CD8-positive, alpha-beta memory T cell (primary cell): ENCODE data around the gene UROC1. TPM values are rescaled to one million over a fixed set of nuclear protein-coding genes. Genes with fewer than 3 reads are reported as not detected.
A peak's percentile ranks its signal among the peaks of the same experiment; 100 is the strongest.

Experiments used
- CTCF ChIA-PET: fragments of 350-600 bp; sonication (Branson Sonifier 250); formaldehyde crosslinking; loops from one replicate; lab custom pipeline; 2021; ENCODE audit warnings: antibody characterized with exemption; lab: Charles Lee
- POLR2A ChIA-PET: fragments of 350-600 bp; sonication (Branson Sonifier 250); formaldehyde crosslinking; loops from one replicate; lab custom pipeline; 2021; ENCODE audit warnings: antibody characterized with exemption; lab: Charles Lee
- DNase-seq, 5 donors: peaks; one replicate each; pipeline versions ENCODE4 v3.0.0 to v3.0.0-alpha.2; 2020 to 2022; ENCODE audit warnings: mixed read lengths in 1 of 5
- H3K27ac ChIP-seq: one replicate; pipeline ENCODE4 v1.7.0; 2013; ENCODE audit warnings: low read depth, mild to moderate bottlenecking, low read length, moderate library complexity
- H3K27me3 ChIP-seq: 2 replicates; pipeline ENCODE4 v1.7.0; 2013; ENCODE audit warnings: low read length, mild to moderate bottlenecking; ENCODE audit not compliant: insufficient read depth, poor library complexity, severe bottlenecking
- H3K36me3 ChIP-seq: 2 replicates; pipeline ENCODE4 v1.7.0; 2013; ENCODE audit warnings: mild to moderate bottlenecking, low read length, moderate library complexity; ENCODE audit not compliant: insufficient read depth
- H3K4me1 ChIP-seq: 2 replicates; pipeline ENCODE4 v1.7.0; 2013; ENCODE audit warnings: mild to moderate bottlenecking, low read length, moderate library complexity; ENCODE audit not compliant: insufficient read depth
- H3K4me3 ChIP-seq: 2 replicates; pipeline ENCODE4 v1.7.0; 2013; ENCODE audit warnings: mild to moderate bottlenecking, low read length
- H3K9me3 ChIP-seq: 2 replicates; pipeline ENCODE4 v1.7.0; 2013; ENCODE audit warnings: mild to moderate bottlenecking, low read length
- H3K27ac Mint-ChIP-seq, 8 donors: one replicate each; pipeline ENCODE4 v1.8.0; 2020 to 2021; ENCODE audit warnings: mixed read lengths in 8 of 8, mild to moderate bottlenecking in 6 of 8, inconsistent platforms in 3 of 8, moderate library complexity in 3 of 8
- H3K27me3 Mint-ChIP-seq, 2 donors: one replicate each; pipeline ENCODE4 v1.8.0; 2020 to 2021; ENCODE audit warnings: mixed read lengths in 2 of 2, mild to moderate bottlenecking in 1 of 2, moderate library complexity in 1 of 2
- H3K36me3 Mint-ChIP-seq, 3 donors: one replicate each; pipeline ENCODE4 v1.8.0; 2020 to 2021; ENCODE audit warnings: mixed read lengths in 3 of 3, inconsistent platforms in 1 of 3, mild to moderate bottlenecking in 1 of 3
- H3K4me1 Mint-ChIP-seq, 3 donors: one replicate each; pipeline ENCODE4 v1.8.0; 2020 to 2021; ENCODE audit warnings: mixed read lengths in 3 of 3, inconsistent platforms in 1 of 3, mild to moderate bottlenecking in 1 of 3
- H3K4me3 Mint-ChIP-seq, 7 donors: one replicate each; pipeline ENCODE4 v1.8.0; 2020 to 2021; ENCODE audit warnings: mixed read lengths in 7 of 7, mild to moderate bottlenecking in 6 of 7, moderate library complexity in 4 of 7, inconsistent platforms in 2 of 7
- H3K9me3 Mint-ChIP-seq, 5 donors: one replicate each; pipeline ENCODE4 v1.8.0; 2020 to 2022; ENCODE audit warnings: mixed read lengths in 5 of 5, mild to moderate bottlenecking in 3 of 5, moderate library complexity in 2 of 5, inconsistent platforms in 1 of 5
- polyA plus RNA-seq: library from polyadenylated mRNA; unstranded; fragments of 300-500 nt; fragmentation: Illumina TruSeq; gene quantifications from one replicate; pipeline ENCODE4 v1.2.3, GENCODE V29; 2021
- total RNA-seq, 2 experiments: library from RNA; stranded (reverse); gene quantifications; one replicate each; pipeline ENCODE4 v1.2.3, GENCODE V29; 2021

The UROC1 gene
- total and polyA plus RNA-seq, 3 experiments from 2014 or later, result not detected

- Mint-ChIP-seq H3K27me3 (peaks cover 4 to 13% of the 10 kb centered on the region in 2 donors), H3K27ac (no peak overlapping the region), H3K9me3 (no peaks in the 10 kb centered on the region), H3K4me3 (no peak overlapping the region), H3K4me1 (no peaks in the 10 kb centered on the region), H3K36me3 (no peaks in the 10 kb centered on the region)
- no peaks in the 10 kb centered on the region for H3K36me3 ChIP-seq
- ChIA-PET CTCF (interaction anchor here (1.7 kb wide), 1 partner anchor 32 kb away, joined by 3 read pairs; no protein-coding TSS in a partner anchor), POLR2A (no interaction called here)
- no peak overlapping the region for H3K27ac ChIP-seq
- no peaks in the 10 kb centered on the region for H3K9me3 ChIP-seq
- peak in 1 of 5 donors; percentile 38 for DNase-seq
- no peaks in the 10 kb centered on the region for H3K27me3 ChIP-seq
- no peak overlapping the region for H3K4me3 ChIP-seq
- H3K4me1 ChIP-seq, result no peaks in the 10 kb centered on the region
These were observed 37.3 kb upstream of the UROC1 start for GRCh38 chr3:126554560-126555525.

- DNase-seq, result peak in 1 of 5 donors; percentile 18
- no peaks in the 10 kb centered on the region for H3K27me3 ChIP-seq
- H3K4me1 Mint-ChIP-seq, result no peaks in the 10 kb centered on the region
- no peak overlapping the region for H3K27ac ChIP-seq
- H3K36me3 Mint-ChIP-seq, result no peaks in the 10 kb centered on the region
- H3K27me3 Mint-ChIP-seq, result peaks cover 4 to 19% of the 10 kb centered on the region in 2 donors
- ChIA-PET CTCF (no interaction called here), POLR2A (no interaction called here)
- no peaks in the 10 kb centered on the region for H3K9me3 Mint-ChIP-seq
- no peaks in the 10 kb centered on the region for H3K36me3 ChIP-seq
- peak overlapping the region in 1 of 8 donors; percentile 86 for H3K27ac Mint-ChIP-seq
- H3K4me3 Mint-ChIP-seq, result no peak overlapping the region
- no peaks in the 10 kb centered on the region for H3K9me3 ChIP-seq
- no peak overlapping the region for H3K4me3 ChIP-seq
- no peaks in the 10 kb centered on the region for H3K4me1 ChIP-seq
These were observed 35.9 kb upstream of the UROC1 start for GRCh38 chr3:126553284-126554084.

DNA sequence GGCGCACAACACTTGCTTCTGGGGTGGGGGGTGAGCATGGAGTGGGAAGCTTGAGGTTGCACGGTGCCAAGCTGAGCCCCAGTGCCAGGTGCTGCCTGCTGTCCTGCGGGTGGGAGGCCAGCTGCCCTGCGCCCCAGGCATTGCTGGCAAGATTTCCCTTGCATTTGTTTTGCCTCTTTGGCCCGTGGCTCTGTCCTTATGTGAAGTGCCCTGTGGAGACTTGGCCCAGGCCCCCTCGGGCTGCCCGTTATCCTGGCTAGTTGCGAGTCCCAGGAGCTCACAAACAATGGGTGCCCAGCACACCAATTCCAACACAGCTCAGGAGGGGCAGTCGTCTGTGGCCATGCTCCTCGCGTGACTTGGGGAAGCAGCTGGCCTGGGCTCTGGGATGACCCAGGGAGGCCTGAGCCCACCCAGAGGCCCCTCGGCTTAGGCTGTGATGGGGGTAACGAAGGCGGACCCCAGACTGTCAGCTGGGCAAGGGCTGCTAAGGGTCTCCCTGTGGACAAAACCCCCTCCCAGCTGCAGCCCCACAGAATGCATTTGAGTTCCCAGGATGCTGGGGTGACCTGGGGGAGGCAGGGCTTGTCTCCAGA, 35.2 kb upstream of the UROC1 start:
- Histone ChIP-seq H3K27ac (no peak overlapping the region), H3K36me3 (no peaks in the 10 kb centered on the region), H3K9me3 (no peaks in the 10 kb centered on the region), H3K4me1 (no peaks in the 10 kb centered on the region), H3K4me3 (no peak overlapping the region), H3K27me3 (no peaks in the 10 kb centered on the region)
- no peaks in the 10 kb centered on the region for H3K36me3 Mint-ChIP-seq
- H3K4me1 Mint-ChIP-seq, result no peaks in the 10 kb centered on the region
- no peak overlapping the region for H3K4me3 Mint-ChIP-seq
- H3K27ac Mint-ChIP-seq, result no peak overlapping the region
- H3K27me3 Mint-ChIP-seq, result peaks cover 4 to 19% of the 10 kb centered on the region in 2 donors
- DNase-seq, result no peak
- ChIA-PET CTCF (no interaction called here), POLR2A (no interaction called here)
- H3K9me3 Mint-ChIP-seq, result no peaks in the 10 kb centered on the region

DNA sequence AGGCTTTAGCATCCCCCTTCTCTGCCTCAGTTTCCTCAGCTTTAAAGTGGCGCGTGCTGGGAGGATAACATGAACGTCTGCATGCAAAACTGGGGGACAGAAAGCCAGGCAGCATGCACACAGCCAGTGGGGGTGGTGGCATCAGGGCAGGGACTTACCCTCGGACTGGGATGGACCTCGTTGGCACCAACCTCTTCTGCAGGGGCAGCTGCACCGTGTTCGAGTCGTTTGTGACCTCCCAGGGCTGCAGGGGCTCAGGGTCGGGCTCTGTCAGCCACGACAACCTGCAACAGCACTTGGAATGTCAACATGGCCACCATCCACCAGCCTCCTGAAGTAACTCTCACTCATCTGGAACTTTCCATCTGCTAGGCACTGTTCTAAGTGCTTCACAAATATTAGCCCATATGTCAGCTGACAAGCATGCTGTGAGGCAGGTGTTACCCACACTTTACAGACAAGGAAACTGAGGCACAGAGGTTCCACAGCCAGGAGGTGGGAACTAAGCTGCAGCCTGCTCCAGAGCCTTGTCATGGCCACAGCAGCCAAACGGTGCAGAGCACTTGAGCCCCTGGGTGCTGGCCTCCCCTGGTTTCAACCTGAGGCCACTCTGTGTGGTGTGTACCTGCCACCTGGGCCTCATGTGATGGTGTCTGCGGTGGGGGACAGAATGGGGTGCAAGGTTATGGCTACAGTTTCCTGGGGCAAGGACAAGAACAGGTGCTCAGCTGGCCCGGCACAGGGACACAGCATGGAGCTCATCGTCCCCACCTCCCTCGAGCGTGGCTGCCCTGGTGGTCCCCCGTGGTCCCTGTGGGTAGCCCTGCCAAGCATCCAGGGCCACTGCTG, 34.5 kb upstream of the UROC1 start:
- no peak overlapping the region for H3K4me3 ChIP-seq
- no peak overlapping the region for H3K27ac Mint-ChIP-seq
- H3K27me3 Mint-ChIP-seq, result peaks cover 5 to 19% of the 10 kb centered on the region in 2 donors
- H3K4me3 Mint-ChIP-seq, result no peak overlapping the region
- H3K27ac ChIP-seq, result no peak overlapping the region
- H3K36me3 ChIP-seq, result no peaks in the 10 kb centered on the region
- no peaks in the 10 kb centered on the region for H3K9me3 ChIP-seq
- no peaks in the 10 kb centered on the region for H3K4me1 ChIP-seq
- POLR2A ChIA-PET, result no interaction called here
- H3K27me3 ChIP-seq, result no peaks in the 10 kb centered on the region
- DNase-seq, result no peak
- no peaks in the 10 kb centered on the region for H3K4me1 Mint-ChIP-seq
- H3K36me3 Mint-ChIP-seq, result no peaks in the 10 kb centered on the region
- CTCF ChIA-PET, result no interaction called here
- H3K9me3 Mint-ChIP-seq, result no peaks in the 10 kb centered on the region

GRCh38 chr3:126551121-126551838, 33.7 kb upstream of the UROC1 start:
- Histone ChIP-seq H3K4me1 (no peaks in the 10 kb centered on the region), H3K27ac (no peak overlapping the region), H3K4me3 (no peak overlapping the region), H3K9me3 (no peaks in the 10 kb centered on the region), H3K27me3 (no peaks in the 10 kb centered on the region), H3K36me3 (no peaks in the 10 kb centered on the region)
- POLR2A ChIA-PET, result no interaction called here
- no peak for DNase-seq
- no peak overlapping the region for H3K4me3 Mint-ChIP-seq
- H3K9me3 Mint-ChIP-seq, result no peaks in the 10 kb centered on the region
- CTCF ChIA-PET, result no interaction called here
- no peak overlapping the region for H3K27ac Mint-ChIP-seq
- no peaks in the 10 kb centered on the region for H3K36me3 Mint-ChIP-seq
- H3K4me1 Mint-ChIP-seq, result no peaks in the 10 kb centered on the region
- peaks cover 5 to 23% of the 10 kb centered on the region in 2 donors for H3K27me3 Mint-ChIP-seq

DNA sequence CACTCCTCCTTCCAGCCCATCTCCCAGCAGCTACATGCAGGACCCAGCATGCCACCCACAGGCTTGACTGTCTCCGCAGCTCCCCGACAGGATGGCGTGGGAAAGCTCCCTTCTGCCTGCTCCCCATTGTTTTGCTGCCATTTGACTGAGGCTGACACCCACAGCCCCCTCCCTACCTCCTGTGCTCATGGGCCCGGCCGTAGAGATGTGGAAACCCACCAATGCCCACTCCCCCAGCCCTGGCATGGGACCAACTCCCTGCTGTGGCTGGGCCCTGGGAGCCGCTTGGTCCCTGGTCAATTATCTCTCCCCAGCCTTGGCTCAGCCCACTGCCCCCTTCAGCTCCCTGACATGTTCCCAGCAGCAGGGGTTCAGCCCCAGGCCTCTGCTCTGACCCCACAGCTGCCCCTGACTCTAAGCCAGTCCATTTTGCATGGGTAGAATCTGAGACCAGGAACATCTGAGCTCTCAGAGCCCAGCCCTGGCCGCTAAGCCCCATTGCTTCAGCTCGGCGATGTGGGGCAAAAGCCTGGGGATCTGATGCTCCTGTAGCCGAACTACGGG, 33.0 kb upstream of the UROC1 start:
- no peak overlapping the region for H3K27ac Mint-ChIP-seq
- Histone ChIP-seq H3K4me3 (no peak overlapping the region), H3K4me1 (no peaks in the 10 kb centered on the region), H3K9me3 (no peaks in the 10 kb centered on the region), H3K36me3 (no peaks in the 10 kb centered on the region), H3K27me3 (no peaks in the 10 kb centered on the region), H3K27ac (no peak overlapping the region)
- H3K36me3 Mint-ChIP-seq, result no peaks in the 10 kb centered on the region
- peak in 1 of 5 donors; percentile 36 for DNase-seq
- no peaks in the 10 kb centered on the region for H3K9me3 Mint-ChIP-seq
- CTCF ChIA-PET, result no interaction called here
- peaks cover 5 to 23% of the 10 kb centered on the region in 2 donors for H3K27me3 Mint-ChIP-seq
- H3K4me3 Mint-ChIP-seq, result no peak overlapping the region
- no peaks in the 10 kb centered on the region for H3K4me1 Mint-ChIP-seq
- POLR2A ChIA-PET, result no interaction called here
